OCI-LY3 (cell line): Measurements from ENCODE around the gene AGBL4.

ENCODE experiments used
- H2AFZ ChIP-seq: fragments of 200-600, 300-600 bp; shearing (Covaris generic); 2 replicates; pipeline ENCODE4 v1.6.0; 2014; ENCODE audit warnings: antibody characterized with exemption, low read depth, low read length
- H3K27ac ChIP-seq: fragments of 200-600, 300-600 bp; sonication (generic); 2 replicates; pipeline ENCODE4 v1.5.1; 2014; ENCODE audit warnings: mild to moderate bottlenecking, low read length, moderate library complexity, mixed read lengths
- H3K27me3 ChIP-seq: fragments of 200-600, 300-600 bp; sonication (generic); 2 replicates; pipeline ENCODE4 v1.6.1; 2014; ENCODE audit warnings: low read depth, low read length, mixed read lengths
- H3K36me3 ChIP-seq: fragments of 200-600, 300-600 bp; sonication (generic); replicated peaks from 2 replicates; pipeline ENCODE3; 2014; ENCODE audit warnings: low read depth, low read length, mixed read lengths
- H3K4me1 ChIP-seq: fragments of 300-600, 200-600 bp; sonication (generic); 2 replicates; pipeline ENCODE4 v1.6.1; 2014; ENCODE audit warnings: low read length, mixed read lengths
- H3K4me2 ChIP-seq: fragments of 200-600, 300-600 bp; sonication (generic); 2 replicates; pipeline ENCODE4 v1.6.1; 2014; ENCODE audit warnings: low read length, mixed read lengths
- H3K4me3 ChIP-seq: fragments of 300-600, 200-600 bp; sonication (generic); 2 replicates; pipeline ENCODE4 v1.5.1; 2014; ENCODE audit warnings: antibody characterized with exemption, mild to moderate bottlenecking, low read length, moderate library complexity
- H3K79me2 ChIP-seq: fragments of 300-600, 200-600 bp; shearing (Covaris generic); 2 replicates; pipeline ENCODE4 v1.6.1; 2014; ENCODE audit warnings: mild to moderate bottlenecking, low read length, mixed read lengths
- H3K9ac ChIP-seq: fragments of 300-600, 200-600 bp; shearing (Covaris generic); 2 replicates; pipeline ENCODE4 v1.6.0; 2014; ENCODE audit warnings: mild to moderate bottlenecking, low read length, moderate library complexity
- H3K9me3 ChIP-seq: fragments of 200-600, 300-600 bp; shearing (Covaris generic); 2 replicates; pipeline ENCODE4 v1.6.1; 2014; ENCODE audit warnings: low read length, mixed read lengths; ENCODE audit not compliant: insufficient read depth
- H4K20me1 ChIP-seq: fragments of 200-600, 300-600 bp; sonication (generic); 2 replicates; pipeline ENCODE4 v1.6.1; 2016; ENCODE audit warnings: low read length, mixed read lengths; ENCODE audit not compliant: insufficient read depth
- EZH2phosphoT487 ChIP-seq: fragments of 200-600 bp; shearing (Covaris generic); IDR thresholded peaks from 2 replicates; pipeline ENCODE4 v1.6.1; 2018; ENCODE audit warnings: antibody characterized with exemption, mixed run types, low read depth
- TF ChIP-seq, protein P1 (sequence below): fragments of 200-600, 300-600 bp; sonication (generic); IDR thresholded peaks from 2 replicates; pipeline ENCODE4 v1.5.1; 2014; ENCODE audit warnings: antibody characterized with exemption, low read length, low read depth

The AGBL4 gene

DNA sequence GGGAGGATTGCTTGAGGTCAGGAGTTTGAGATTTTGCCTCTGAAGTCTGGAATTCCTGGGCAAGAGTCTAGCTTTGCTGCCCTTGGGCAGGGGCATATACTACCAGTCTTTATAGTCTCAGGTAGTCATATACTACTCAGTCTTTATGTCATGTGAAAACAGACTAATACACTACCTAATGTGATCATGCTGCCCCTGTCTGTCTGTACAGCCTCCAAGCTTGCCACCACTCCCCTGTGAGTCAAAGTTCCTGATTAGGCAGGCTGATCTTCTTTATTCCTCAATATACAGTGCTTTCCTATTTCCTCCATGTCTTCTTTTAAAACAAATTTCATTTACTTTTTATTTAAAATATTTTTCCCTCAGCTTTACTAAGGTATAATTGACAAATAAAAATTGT, 1141.7 kb downstream of the AGBL4 start:
- Histone ChIP-seq H3K27ac (no peak overlapping the region), H3K9ac (no peak overlapping the region), H4K20me1 (no peaks in the 10 kb centered on the region), H3K4me1 (no peaks in the 10 kb centered on the region), H3K27me3 (no peaks in the 10 kb centered on the region), H3K79me2 (no peaks in the 10 kb centered on the region), H3K36me3 (no peaks in the 10 kb centered on the region), H3K4me2 (no peak overlapping the region), H3K9me3 (no peaks in the 10 kb centered on the region), H2AFZ (no peak overlapping the region), H3K4me3 (no peak overlapping the region)
- TF ChIP-seq, protein P1, sequence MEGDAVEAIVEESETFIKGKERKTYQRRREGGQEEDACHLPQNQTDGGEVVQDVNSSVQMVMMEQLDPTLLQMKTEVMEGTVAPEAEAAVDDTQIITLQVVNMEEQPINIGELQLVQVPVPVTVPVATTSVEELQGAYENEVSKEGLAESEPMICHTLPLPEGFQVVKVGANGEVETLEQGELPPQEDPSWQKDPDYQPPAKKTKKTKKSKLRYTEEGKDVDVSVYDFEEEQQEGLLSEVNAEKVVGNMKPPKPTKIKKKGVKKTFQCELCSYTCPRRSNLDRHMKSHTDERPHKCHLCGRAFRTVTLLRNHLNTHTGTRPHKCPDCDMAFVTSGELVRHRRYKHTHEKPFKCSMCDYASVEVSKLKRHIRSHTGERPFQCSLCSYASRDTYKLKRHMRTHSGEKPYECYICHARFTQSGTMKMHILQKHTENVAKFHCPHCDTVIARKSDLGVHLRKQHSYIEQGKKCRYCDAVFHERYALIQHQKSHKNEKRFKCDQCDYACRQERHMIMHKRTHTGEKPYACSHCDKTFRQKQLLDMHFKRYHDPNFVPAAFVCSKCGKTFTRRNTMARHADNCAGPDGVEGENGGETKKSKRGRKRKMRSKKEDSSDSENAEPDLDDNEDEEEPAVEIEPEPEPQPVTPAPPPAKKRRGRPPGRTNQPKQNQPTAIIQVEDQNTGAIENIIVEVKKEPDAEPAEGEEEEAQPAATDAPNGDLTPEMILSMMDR = no peak
- TF ChIP-seq EZH2phosphoT487 = no peak

DNA sequence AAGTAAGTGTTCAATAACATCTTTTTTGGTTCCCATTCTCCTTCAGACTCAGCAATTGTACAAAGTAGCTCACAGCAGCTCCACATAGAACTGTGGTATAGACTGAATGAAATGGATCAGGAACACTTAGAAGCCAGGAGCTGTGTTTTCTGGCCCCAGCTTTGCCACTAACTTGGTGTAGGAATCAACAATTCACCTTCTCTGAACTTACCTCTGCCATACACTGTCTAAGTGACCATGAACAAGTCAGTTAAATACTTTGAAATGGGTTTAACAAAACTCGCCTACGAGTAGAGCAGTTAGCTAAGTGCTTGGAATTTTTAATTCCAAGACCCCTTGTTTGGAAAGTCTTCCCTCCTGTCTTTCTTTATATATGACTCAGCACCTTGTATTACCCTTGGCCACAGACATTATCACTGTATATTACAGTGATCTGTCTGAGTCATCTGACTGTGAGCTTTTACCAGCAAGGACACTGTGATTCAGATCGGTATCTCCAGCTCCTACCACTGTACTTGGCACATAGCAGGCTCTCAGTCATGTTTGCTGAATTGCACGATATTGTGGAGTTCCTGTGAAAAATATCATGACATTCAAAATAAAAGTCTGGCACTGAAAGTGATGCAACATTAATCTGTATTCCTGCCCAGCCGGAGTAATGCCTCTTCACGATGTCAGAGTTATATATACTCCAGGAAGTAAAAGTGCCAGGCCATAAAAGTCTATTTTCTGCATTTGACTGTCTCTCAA, 1145.4 kb downstream of the AGBL4 start:
- Histone ChIP-seq H3K27ac (no peak overlapping the region), H2AFZ (no peak overlapping the region), H3K9ac (no peak overlapping the region), H3K9me3 (no peaks in the 10 kb centered on the region), H3K4me2 (no peak overlapping the region), H3K79me2 (no peaks in the 10 kb centered on the region), H3K36me3 (no peaks in the 10 kb centered on the region), H3K4me1 (no peaks in the 10 kb centered on the region), H3K4me3 (no peak overlapping the region), H3K27me3 (no peaks in the 10 kb centered on the region), H4K20me1 (no peaks in the 10 kb centered on the region)
- TF ChIP-seq EZH2phosphoT487 = no peak
- TF ChIP-seq, protein P1 = no peak

DNA sequence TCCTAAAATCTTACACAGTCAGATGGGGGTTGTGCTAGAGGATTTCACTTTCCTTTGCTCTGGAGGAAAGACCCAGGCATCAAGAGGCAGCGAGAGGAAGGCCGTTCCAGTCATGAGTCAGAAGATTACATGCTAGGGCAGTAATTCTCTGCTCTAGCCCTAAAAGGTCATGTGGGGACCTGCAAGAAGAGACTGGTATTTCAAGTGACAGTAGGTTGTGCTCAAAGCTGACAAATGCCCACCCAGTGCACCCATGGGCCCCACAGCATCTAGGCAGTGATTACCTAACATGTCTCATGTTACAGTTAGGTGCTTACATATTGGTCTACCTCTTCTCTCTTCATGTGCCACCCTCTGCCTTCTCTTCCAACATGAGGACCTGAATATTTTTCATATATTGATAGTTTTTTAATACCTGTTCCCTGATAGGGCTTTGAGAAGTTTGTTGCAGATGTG, 1147.4 kb downstream of the AGBL4 start:
- Histone ChIP-seq H2AFZ (no peak overlapping the region), H3K79me2 (no peaks in the 10 kb centered on the region), H3K4me3 (no peak overlapping the region), H3K27ac (no peak overlapping the region), H3K9me3 (no peaks in the 10 kb centered on the region), H4K20me1 (no peaks in the 10 kb centered on the region), H3K36me3 (no peaks in the 10 kb centered on the region), H3K9ac (no peak overlapping the region), H3K4me1 (no peaks in the 10 kb centered on the region), H3K27me3 (no peaks in the 10 kb centered on the region), H3K4me2 (no peak overlapping the region)
- TF ChIP-seq EZH2phosphoT487 = no peak
- TF ChIP-seq, protein P1 = no peak

DNA sequence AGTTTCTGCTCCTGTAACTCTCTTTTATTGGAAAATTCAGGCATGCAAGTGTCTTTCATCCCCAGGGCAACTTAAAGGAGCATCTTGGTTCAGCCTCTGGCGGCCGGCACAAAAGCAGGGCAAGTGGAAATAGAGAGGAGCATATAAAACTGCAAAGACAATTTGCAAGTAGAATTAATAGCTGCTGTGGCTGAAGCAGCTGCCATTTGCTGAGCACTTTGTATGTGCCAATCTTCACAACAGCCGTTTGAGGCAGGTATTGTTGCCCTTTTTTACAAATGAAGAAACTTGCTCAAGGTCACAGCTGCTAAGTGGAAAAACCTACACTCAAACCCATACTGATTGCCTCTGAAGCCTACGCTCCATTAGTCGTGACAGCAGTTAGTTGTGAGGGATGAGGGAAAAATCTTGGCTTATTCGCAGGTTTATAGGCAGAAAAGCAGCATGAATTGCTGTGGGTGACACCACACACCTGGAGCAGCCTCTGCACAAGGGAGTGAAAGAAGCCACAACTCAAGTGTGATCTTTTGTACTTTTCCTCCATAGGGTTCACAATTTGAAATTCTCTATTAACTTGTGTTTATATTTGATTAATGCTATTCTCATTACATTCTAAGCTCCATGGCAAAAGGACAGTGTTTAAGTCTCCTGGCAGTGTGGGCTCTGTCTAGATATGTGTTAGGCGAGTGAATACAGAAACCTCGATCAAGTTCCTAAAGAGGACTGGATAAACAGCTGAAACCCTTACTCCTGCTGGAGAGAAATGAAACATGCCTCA, 1148.0 kb downstream of the AGBL4 start:
- Histone ChIP-seq H3K9me3 (no peaks in the 10 kb centered on the region), H4K20me1 (no peaks in the 10 kb centered on the region), H3K36me3 (no peaks in the 10 kb centered on the region), H3K79me2 (no peaks in the 10 kb centered on the region), H3K4me3 (no peak overlapping the region), H3K27ac (no peak overlapping the region), H3K4me1 (no peaks in the 10 kb centered on the region), H3K4me2 (no peak overlapping the region), H3K9ac (no peak overlapping the region), H3K27me3 (no peaks in the 10 kb centered on the region), H2AFZ (no peak overlapping the region)
- TF ChIP-seq EZH2phosphoT487 = no peak
- TF ChIP-seq, protein P1 = no peak
